HG03460 (cell line): Measurements from ENCODE around the gene ATXN7L2.

Experiments used
- ATAC-seq: cut with Tn5 transposase; IDR thresholded peaks from one replicate; pipeline ENCODE4 v1.9.1; 2021; ENCODE audit not compliant: unreplicated experiment

ATXN7L2 gene

GRCh38 chr1:109521002-109521951 is 37.6 kb downstream of the ATXN7L2 start:
- ATAC-seq = no peak

GRCh38 chr1:109522026-109522425 is 38.3 kb downstream of the ATXN7L2 start:
- ATAC-seq = no peak

GRCh38 chr1:109523706-109524105 is 40.0 kb downstream of the ATXN7L2 start:
- ATAC-seq = no peak

GRCh38 chr1:109527098-109527811 is 43.5 kb downstream of the ATXN7L2 start:
- peak; percentile 59 for ATAC-seq

- ATAC-seq = no peak
Measured at GRCh38 chr1:109527846-109528695, 44.4 kb downstream of the ATXN7L2 start.

- ATAC-seq = no peak
Measured at GRCh38 chr1:109528712-109529111, 45.0 kb downstream of the ATXN7L2 start.

- no peak for ATAC-seq
Measured at GRCh38 chr1:109529881-109530456, 46.3 kb downstream of the ATXN7L2 start.

- no peak for ATAC-seq
Measured at GRCh38 chr1:109530457-109531087, 46.9 kb downstream of the ATXN7L2 start.

- ATAC-seq = no peak
Measured at GRCh38 chr1:109531380-109531779, 47.7 kb downstream of the ATXN7L2 start.

GRCh38 chr1:109531826-109532364 is 48.2 kb downstream of the ATXN7L2 start:
- ATAC-seq = no peak

GRCh38 chr1:109532365-109533136 is 48.8 kb downstream of the ATXN7L2 start:
- ATAC-seq = peak; percentile 88

- ATAC-seq = no peak
Measured at GRCh38 chr1:109534307-109534858, 50.7 kb downstream of the ATXN7L2 start.

- ATAC-seq = no peak
Measured at GRCh38 chr1:109535481-109535880, 51.8 kb downstream of the ATXN7L2 start.

- ATAC-seq = no peak
Measured at GRCh38 chr1:109535971-109536491, 52.3 kb downstream of the ATXN7L2 start.

- ATAC-seq = no peak
Measured at GRCh38 chr1:109537450-109538178, 53.9 kb downstream of the ATXN7L2 start.

- ATAC-seq = no peak
Measured at GRCh38 chr1:109538827-109539555, 55.3 kb downstream of the ATXN7L2 start.

GRCh38 chr1:109539676-109540075 is 56.0 kb downstream of the ATXN7L2 start, which contains the start of gene GPR61:
GPR61 (plus strand) TSS chr1:109539872; CDS start chr1:109543023, 3,151 bp downstream.
- ATAC-seq = no peak
